Measurements from ENCODE around the gene FAM186B.
"Not testable (repeated sequence)": the region's sequence is repeated elsewhere in the genome, so short reads cannot be mapped to it uniquely, and the experiment has no call there.

Gene FAM186B, protein sequence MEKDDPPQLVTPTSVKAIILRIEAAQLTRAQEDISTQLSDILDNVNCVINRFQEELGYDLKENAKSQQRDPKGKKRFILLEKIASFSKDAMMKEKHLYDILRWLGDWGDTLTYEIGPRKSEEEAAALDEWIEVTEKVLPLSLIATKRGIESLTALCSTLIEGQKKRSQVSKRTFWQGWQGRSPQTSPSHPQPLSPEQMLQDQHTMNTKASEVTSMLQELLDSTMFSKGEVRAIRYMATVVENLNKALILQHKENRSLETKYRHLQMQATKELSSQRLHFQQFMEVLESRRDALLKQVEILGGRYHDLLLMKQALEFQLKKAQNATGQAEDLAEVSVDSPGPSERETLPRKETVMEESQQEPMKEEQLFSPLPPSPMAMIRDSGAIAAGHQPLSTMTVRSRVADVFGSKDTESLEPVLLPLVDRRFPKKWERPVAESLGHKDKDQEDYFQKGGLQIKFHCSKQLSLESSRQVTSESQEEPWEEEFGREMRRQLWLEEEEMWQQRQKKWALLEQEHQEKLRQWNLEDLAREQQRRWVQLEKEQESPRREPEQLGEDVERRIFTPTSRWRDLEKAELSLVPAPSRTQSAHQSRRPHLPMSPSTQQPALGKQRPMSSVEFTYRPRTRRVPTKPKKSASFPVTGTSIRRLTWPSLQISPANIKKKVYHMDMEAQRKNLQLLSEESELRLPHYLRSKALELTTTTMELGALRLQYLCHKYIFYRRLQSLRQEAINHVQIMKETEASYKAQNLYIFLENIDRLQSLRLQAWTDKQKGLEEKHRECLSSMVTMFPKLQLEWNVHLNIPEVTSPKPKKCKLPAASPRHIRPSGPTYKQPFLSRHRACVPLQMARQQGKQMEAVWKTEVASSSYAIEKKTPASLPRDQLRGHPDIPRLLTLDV

DNA sequence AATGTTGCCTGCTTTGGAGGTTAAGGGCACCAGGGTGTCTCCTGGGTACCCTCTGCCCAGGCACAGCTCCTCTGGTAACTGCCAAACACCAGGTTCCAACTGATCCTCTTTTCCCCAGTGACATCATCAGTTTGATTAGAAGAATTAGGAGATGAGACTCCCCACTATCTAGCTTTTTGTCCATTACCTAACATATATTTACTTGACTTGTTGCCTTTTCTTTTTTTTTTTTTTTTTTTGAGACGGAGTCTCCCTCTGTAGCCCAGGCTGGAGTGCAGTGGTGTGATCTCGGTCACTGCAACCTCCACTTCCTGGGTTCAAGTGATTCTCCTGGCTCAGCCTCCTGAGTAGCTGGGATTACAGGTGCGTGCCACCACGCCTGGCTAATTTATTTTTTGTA is at the start of gene FAM186B:
TSS of gene FAM186B (minus strand) at position 101 of the 400 bp plus-strand sequence. CDS start 162 bp downstream, outside the sequence.
- not testable (repeated sequence) for DNase-seq (ENCODE audit: low read depth)

DNA sequence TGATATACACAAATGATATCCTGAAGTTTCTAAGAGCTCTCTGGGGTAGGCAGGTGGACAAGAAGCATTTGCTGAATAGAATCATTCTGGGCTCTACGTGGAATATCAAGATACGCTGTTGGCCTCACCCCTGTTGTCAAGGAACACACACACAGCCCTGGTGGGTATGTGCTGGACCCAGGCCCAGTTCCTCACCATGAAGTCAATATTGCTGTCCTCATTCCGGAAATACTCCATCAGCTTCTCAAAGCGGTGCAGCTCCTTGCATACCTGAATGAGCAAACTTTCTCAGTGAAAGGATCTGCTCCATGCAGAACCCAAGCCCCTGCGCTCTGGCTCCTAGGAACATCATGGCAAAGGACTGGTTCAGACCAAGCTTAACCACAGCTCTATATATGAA is 49.3 kb upstream of the FAM186B start:
- no peak for DNase-seq (ENCODE audit: low read depth)

DNA sequence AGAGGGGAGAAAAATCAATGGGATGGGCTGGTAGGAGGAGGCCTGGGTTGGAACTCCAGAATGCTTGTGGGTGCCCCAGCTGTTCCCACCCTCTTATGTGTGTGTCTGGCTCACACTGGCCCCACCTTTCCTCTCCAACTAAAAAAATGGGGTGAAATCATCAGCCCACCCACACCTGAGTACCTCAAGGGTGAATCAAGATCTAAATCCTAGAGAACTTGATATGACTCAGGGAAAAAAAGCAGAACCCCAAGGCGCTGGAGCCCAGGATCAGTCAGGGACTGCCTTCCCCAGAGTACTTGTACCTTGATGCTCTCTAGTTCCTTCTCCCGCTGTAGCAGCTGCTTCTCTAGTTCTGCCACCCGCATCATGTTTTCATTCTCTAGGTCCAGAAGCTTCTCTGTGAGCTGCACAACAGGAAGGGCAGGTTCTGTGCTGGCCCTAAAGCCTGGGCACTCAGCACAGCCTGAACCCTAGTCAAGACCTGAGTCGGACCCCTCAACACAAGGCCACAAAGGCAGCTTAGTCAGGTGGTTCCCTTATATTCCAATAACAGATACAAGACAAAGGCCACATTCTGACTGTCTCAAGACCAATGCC is 47.6 kb upstream of the FAM186B start:
- DNase-seq (ENCODE audit: low read depth) = no peak

DNA sequence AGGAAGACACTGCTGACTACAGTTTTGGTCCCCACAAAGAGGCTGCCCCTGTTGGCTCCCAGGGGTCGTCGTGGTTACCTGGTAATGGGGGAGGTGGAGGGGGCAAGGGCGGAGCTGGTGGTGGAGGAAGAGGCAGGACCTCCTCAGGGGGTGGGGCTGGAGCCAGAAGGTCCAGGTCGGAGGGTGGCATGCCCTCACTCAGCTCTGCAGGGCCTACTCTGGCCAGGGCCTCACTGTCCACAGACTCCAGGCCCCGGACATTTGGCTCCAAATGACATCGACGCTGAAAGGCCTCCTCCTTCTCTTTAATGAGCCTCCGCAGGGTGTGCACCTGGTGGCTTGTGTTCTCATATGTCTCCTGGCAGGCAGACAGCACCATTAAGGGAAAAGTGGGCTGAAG is 46.4 kb upstream of the FAM186B start:
- no peak for DNase-seq (ENCODE audit: low read depth)

DNA sequence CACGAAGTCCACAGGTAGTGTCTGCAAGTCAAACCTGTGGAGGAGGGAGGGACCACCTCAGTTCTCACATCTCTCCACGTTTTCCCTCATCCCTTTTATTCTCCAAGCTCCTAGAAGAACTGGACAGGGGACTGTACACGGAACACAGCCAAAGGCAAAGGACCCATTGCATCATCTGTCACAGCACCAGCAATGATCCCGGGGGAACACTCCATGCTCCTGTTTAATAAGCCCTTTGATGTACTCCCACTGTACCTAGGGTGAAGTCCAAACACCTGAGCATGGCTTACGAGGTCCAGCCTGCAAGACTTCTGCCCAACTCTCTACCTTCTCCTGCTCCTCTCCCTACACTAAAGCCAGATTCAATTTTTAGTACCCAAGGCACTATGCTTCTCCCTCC is 44.5 kb upstream of the FAM186B start:
- no peak for DNase-seq (ENCODE audit: low read depth)

DNA sequence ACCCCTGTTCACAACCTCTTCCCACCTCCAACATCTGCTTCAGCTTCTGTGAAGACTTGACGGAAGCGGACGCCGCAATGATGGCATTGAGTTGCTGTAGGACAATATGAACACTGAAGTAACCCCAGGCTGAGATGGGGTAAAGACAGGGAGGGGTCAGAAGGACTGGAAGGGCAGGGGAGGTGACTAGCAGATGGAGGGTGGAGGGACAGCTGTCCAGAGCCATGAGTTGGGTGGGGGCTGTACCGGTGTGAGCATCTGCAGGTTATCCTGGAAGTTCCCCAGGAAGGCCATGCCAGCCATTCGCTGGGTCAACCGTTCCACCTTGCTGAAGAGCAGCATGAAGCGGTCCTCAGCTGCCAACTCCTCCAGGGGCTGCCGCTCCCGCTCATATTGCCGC is 44.0 kb upstream of the FAM186B start:
- DNase-seq (ENCODE audit: low read depth) = no peak

DNA sequence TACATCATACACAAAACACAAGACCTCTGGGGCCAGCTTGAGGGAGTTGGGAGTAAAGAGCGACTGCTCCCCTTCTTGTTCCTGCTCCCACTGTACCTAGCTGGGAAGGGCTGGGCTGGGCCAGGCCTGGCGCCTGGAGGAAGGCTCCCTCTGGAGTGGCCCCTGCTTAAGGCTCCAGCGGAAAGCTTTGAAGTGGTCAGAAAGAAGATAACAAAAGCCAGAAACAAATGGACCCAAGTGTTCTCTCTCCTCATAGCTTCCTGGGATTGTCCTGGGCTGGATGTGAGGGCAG is 43.2 kb upstream of the FAM186B start:
- no peak for DNase-seq (ENCODE audit: low read depth)

DNA sequence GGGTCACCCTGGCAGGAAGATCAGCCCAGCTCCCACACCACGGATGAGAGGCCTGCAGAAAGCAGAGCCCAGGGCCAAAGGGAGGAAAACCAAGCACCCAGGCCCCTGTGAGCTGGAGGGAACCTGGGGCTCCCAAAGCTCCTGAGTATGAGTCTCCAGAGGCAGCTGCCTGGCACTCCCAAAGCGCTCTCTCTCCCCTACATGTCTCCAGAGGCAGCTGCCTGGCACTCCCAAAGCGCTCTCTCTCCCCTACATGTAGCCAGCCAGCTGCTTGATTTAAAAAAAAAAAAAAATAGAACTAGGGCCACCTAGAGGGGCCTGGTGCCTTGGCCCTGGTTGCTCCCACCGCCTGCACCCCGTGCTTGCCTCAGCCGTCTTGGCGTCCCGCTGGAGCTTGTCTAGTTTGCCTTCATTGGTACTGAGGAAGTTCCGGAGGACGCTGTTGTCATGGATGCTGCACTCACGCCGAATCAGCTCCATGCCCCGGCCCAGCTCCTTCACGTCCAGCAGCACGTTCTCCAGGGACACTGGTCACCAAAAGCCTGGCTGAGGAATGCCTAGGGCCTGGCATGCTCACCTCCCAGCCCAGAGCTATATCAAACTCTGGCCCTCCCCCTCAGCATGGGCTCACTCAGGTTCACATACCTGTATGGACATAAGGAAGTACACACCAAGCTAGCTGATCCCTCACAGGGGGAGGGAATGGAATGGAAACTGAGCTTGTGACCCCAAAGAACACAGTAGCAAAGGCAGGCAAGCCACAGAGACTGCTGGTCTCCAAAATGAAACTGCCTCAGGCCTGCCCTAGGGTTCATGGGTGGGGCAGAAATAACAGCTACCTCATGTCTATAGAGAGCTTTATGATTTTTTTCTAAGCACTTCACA is 42.6 kb upstream of the FAM186B start:
- no peak for DNase-seq (ENCODE audit: low read depth)

DNA sequence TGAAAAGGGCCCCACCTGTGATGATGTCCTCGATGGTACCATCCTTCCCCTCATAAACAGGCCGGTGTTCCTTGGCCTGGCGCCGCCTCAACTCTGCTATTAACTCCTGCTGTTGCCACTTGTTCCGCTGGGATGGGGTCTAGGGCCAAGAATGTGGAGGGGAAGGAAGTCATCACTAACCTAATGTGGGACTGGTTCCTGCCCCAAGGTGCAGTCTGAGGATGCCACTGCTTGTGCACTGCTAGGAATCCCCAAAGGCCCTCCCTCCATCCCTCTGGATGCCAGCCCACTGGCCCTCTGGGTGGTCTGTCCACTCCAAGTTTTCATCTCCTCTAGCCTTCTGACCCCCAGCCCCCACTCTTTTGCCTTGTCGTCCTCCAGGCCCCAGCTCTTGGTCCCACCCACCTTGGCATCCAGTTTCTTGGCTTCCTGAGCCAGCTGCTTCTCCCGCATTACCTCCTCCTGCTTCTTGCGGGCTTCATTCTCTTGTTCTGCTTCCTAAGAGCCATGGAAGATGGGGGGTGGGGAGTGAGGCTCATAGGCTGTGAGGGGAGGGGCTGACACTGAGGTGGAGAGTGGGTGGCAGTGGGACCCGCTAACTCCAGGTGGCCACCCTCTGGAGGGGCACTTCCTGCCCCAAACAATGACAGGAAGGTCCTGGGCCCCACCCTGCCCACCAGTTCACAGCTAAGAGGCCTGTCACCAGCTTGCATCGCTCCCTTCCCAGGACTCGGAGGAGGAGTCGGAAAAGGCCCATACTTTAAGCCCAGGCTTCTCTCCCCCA is 41.6 kb upstream of the FAM186B start:
- no peak for DNase-seq (ENCODE audit: low read depth)

DNA sequence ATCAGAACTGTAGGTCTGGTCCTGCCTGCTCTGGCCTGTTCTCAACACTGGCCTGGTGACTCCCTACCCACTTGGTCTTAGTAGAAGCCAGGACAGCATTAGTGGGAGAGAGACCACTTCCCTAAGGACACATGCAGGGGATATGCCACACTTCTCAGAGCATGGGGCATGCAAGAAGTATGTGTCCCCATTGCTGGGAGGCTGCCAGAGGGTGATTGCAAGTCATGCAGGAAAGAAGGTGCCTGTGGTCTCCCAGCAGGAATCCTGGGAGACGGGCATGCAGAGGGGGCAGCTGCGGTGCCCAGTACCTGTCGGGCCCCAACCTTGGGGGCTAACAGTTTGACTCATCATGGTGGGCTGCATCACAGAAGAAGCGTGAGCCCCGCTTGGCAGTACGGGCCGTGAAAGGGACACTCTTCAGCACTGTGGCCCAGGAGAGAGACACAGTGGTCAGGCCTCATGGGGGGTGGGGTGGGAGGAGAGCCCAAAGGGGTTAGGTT is 40.9 kb upstream of the FAM186B start:
- DNase-seq (ENCODE audit: low read depth) = no peak

DNA sequence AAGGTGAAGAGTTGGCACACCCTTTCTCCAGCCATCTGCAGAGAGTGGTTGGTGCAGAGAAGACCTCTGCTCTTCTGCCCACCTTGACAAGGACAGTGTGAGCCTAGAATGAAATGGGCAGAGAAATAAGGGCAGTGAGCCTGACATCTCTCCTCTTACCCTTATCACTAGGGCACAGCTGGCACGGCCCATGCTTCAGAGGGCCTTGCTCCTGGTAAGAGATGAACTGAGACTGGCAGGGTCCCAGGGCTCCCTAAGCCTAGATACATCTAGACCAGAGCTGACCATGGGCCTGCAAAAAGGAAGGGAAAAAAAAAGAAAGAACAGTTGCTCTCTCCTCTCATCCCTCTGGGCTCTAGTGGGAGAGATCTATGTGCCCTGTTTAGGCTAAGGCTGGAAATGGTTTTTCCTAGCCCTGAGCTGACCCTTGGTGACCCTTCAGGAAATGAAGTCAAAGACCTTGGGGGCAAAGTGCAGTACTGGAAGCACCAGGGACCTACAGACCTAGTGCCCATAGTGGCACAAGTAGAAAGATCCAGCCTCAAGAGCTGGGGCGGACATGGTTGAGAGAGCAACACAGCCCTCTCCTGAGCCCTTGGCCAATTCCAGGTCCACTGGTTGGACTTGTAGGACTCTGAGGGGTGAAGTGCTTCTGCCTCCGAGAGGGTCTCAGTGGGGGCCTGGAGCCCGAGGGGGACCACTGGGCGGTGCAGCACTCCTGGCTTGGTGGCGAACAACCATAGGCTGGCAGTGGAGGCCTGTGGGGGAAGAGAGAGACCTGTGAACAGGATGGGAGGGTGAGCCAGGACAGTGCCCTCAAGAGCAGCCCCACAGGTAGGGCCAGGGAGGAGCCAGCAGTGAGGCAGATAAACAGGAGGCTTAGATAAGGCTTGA is 40.0 kb upstream of the FAM186B start:
- DNase-seq (ENCODE audit: low read depth) = no peak

DNA sequence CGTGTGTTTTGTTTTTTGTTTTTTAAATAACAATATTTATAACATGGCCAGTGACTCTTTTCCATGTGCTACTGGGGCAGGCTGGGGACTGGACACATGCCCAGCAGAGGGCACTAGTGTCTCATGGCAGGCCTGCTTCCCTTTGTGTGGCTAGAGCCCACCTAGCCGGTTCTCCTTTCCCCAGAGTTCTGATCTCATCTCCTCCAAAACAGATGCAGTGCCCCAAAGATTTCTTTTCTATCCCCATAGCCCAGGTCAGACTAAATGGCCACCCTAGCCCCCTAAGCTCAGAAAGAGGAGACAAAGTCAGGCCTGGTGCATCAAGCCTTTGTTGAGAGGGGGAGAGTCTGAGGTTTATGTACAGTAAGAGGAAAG is 39.2 kb upstream of the FAM186B start:
- peak; percentile 35 for DNase-seq (ENCODE audit: low read depth)

DNA sequence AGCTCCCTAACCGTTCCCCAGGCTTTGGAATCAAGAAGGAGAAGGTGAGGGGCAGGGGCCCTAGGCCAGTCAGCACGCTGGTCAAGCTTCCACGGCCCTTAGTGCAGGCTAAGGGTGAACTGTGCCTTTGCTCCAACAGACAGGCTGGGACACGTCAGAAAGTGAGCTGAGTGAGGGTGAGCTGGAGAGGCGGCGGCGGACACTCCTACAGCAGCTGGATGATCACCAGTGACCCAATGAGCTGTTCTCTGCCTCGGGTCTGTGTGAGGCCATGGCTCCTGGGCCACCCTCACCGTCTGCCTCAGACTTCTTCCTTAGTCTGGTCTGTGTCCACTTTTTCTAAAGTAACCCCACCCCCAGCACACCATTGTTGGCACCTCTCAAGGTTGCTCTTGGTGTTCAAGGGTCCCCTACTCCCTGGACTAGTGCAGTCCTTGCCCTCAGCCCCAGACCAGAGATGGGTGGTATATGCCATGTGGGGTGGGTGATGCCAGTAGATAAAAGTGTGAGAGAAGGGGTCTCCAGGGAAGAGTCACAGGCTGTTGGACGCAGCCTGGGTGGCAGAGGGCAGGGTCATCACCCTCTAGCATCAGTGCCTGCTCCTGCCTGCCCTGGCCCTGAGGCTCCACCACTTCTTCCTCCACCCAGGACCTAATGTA is 38.7 kb upstream of the FAM186B start:
- no peak for DNase-seq (ENCODE audit: low read depth)

DNA sequence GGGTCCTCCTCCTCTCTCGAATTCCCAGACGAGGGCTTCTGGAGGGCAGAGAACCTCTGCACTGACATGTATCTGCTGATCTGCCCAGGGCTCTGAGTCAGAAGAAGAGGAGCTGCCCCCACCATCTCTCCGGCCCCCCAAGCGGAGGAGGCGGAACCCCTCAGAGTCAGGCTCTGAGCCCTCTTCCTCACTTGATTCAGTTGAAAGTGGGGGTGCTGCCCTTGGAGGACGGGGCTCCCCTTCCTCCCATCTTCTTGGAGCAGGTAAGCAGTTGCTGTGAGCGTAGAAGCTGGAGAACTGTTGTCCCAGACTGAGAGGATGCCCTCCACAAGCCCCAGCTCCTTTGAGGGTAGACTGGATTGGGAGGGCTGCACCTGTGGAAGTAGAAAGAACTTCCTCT is 37.7 kb upstream of the FAM186B start:
- DNase-seq (ENCODE audit: low read depth) = no peak

DNA sequence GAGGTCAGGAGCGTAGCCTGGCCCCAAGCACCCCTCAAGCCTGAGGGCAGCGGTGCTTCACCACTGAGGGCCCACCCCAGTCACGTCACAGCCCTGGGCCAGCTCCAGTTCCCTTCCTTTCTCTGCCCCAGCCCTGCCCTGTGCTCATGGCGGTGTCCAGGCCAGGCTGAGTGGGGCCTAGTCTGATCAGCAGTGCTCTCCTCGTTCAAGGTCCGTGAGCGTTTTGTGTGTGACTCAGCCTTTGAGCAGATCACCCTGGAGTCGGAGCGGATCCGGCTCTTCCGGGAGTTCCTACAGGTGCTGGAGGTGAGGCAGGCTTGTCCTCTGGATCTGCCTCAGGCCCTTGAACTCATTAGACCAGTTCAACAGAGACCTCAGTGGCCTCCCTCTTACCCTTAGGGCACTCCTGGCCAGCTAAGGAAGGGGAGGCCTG is 36.9 kb upstream of the FAM186B start:
- no peak for DNase-seq (ENCODE audit: low read depth)

DNA sequence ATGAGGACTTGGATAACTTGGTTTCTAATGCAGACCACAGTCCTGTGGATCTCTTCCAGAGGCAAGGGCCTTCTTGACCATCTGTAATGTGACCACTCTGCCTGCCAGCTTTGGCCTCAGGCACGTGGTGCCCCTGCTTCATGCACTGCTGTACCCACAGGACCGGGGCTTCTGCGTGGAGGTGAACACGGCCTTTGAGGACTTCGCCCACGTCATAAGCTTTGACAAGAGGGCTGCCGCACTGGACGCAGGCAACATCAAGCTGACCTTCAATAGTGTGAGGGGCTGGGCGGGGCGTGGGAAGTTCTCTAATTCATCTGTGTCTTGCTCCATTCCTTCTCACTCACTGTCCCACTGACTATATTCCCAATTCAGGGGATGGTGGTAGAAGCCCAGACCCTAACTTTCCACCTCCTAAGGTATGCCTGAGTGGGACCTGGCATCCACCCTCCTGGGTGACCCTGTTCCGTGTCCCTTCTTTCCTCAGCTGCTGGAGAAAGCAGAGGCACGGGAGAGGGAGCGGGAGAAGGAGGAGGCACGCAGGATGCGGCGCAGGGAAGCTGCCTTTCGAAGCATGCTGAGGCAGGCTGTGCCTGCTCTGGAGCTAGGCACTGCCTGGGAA is 36.4 kb upstream of the FAM186B start:
- no peak for DNase-seq (ENCODE audit: low read depth)

DNA sequence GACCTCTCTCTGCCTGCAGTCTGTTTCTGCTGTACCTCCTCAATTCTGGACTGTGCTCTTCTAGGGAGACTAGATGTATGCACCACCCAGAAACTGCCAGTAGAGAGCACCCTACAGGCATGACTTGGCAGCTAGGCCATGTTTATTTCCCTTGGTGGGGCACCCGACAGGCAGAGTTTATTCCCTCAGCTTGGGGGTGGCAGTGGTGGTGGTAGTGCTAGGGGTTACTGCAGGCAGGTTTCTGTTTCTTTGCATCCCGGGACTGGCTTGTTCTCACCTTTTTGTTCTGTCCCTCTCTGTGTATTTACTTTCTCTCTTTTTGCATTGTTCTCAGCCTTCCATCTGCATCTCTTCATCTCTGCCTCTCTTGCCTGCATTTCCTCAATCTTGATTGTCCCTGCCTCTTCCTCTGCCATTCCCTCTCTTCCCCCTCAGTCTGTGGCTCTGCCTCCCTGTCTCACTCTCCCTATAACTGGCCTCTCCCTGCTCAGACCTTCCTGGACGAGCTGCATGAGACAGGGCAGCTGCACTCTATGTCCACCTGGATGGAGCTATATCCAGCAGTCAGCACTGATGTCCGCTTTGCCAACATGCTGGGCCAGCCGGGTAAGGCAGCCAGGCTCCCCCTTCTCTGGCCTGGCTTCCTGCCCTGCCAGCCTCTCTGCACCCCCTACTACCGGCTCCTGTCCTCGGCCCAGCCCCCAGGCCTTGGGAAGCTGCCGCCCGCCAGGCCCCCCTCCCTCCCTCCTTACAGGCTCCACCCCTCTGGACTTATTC is 31.7 kb upstream of the FAM186B start:
- DNase-seq (ENCODE audit: low read depth) = no peak

DNA sequence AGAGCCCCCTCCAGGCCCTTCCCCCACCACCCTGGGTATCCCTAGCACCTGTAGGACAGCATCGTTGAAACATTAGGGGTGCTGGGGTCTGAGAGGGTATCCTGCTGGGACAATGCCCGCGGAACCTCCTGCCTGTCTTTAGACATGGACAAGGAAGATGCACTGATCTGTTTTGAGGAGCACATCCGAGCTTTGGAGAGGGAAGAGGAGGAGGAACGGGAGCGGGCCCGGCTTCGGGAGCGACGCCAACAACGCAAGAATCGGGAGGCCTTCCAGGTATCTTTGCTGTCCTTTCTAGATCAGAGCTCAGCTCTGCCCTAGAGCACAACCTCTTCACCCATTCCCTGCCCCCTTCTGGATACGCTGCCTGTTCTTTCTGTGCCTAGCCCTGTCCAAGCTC is 31.1 kb upstream of the FAM186B start:
- no peak for DNase-seq (ENCODE audit: low read depth)

All from HS-27A (cell line).